ENCODE data around the gene GAPVD1.
A peak's percentile ranks its signal among the peaks of the same experiment; 100 is the strongest.
"Not testable (repeated sequence)": the region's sequence is repeated elsewhere in the genome, so short reads cannot be mapped to it uniquely, and the experiment has no call there.

Gene GAPVD1

DNA sequence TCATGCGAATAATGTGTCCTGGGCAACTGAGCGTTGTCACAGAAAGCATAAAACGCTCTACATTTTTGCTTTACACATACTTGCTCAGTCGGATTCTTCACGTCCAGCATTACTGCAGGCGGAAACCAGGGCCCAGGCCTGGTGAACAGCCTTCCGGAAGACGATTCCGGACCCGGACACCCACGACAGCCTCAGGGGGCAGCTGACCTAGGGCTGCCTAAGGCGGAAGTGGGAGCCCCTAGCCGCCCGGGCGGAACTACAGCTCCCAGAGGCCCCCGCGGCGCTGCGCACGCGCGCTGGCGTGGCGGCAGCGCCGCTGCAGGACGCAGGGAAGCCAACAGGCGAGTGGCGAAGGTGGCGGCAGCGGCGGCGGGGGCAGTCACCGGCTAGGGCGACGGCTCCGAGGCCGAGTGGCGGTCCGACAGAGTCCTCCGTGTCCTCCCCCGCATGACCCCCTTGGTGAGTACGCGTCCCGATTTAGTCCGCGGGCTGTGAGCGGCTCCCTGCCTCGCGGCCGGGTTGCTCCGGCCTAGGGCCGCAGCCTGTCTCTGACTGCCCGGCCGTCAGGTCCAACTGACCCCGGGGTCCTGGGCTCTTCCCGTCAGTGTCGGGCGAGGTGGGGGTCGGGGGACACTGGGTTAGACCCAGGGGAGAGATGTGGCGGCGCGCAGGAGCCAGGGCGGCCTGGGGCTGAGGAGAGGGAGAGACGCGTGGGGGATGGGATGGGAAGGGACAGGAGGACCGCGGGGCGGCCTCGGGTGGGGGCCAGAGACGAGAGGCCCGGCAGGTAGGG lies at the start of gene GAPVD1:
Gene GAPVD1, plus strand, starts transcription at position 326 of the 793 bp plus-strand sequence. CDS start 37,096 bp downstream, outside the sequence.
- DNase-seq, result peak; percentile 96

DNA sequence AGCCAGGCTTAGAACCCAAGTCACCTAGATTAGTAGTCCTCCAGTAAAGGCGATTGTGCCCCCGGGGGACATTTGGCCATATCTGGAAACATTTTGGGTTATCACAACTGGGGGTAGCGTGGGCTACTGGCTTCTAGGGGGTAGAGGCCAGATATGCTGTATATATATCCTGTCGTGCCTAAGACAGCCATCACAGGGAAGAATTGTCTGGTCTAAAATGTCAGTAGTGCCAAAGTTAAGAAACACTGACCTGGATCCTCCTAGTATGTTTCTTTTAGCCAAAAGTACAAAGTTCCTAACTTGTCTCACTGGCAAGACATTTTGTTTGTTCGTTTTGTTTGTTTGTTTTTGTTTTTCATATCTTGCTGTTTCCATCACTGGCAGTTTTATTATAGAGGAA lies 47.4 kb upstream of the GAPVD1 start:
- no peak for DNase-seq

- DNase-seq, result no peak
Observed at GRCh38 chr9:125218621-125219020, 43.0 kb upstream of the GAPVD1 start.

DNA sequence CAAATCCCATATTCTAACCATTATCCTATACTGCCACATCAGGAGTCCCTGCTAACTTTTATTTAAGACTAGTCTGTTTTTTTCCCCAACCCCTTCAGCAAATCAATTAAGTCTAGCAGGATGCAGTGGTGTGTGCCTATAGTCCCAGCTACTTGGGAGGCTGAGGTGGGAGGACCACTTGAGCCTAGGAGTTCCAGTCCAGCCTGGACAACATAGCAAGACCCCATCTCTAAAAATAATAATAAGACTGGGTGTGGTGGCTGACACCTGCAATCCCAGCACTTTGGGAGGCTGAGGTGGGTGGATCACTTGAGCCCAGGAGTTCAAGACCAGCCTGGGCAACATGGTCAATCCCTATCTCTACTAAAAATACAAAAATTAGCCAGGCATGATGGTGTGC lies 36.8 kb upstream of the GAPVD1 start:
- not testable (repeated sequence) for DNase-seq

DNA sequence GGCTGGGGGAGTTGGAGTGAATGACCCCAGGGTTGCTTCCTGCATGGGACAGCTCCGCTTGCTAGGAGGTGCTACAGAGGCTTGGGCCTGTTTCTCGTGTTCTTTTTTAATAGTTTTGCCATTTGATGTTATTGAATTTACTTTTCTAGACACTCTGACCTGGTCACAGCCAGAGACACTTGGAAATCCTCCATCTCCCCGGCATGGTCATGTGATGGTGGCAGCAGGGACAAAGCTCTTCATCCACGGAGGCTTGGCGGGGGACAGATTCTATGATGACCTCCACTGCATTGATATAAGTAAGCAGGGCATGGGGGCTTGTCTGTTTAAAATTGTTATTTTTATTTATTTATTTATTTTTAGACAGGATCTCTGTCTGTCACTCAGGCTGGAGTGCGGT lies 33.9 kb upstream of the GAPVD1 start:
- DNase-seq, result no peak

DNA sequence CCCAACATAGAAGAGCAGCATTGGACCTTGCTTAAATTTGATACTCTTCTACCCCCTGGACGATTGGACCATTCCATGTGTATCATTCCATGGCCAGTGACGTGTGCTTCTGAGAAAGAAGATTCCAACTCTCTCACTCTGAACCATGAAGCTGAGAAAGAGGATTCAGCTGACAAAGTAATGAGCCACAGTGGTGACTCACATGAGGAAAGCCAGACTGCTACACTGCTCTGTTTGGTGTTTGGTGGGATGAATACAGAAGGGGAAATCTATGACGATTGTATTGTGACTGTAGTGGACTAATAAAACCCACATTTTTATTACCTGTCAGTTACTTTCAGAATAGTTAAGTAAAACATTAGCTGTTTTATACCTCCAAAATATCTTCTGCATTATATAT lies 27.9 kb upstream of the GAPVD1 start:
- DNase-seq, result no peak

DNA sequence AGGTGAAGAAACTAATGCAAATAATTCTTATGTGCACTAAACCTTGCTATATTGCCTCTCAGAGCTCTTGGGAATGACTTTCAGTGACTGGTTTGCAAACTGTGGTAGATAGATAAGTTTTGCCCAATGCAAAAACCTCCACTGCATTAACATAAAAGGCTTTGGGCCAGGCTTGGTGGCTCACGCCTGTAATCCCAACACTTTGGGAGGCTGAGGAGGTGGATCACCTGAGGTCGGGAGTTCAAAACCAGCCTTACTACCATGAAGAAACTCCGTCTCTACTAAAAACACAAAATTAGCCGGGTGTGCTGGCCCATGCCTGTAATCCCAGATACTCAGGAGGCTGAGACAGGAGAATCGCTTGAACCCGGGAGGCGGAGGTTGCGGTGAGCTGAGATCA lies 27.5 kb upstream of the GAPVD1 start:
- DNase-seq, result not testable (repeated sequence)

- DNase-seq, result no peak
Observed at GRCh38 chr9:125235804-125236519, 25.7 kb upstream of the GAPVD1 start.

DNA sequence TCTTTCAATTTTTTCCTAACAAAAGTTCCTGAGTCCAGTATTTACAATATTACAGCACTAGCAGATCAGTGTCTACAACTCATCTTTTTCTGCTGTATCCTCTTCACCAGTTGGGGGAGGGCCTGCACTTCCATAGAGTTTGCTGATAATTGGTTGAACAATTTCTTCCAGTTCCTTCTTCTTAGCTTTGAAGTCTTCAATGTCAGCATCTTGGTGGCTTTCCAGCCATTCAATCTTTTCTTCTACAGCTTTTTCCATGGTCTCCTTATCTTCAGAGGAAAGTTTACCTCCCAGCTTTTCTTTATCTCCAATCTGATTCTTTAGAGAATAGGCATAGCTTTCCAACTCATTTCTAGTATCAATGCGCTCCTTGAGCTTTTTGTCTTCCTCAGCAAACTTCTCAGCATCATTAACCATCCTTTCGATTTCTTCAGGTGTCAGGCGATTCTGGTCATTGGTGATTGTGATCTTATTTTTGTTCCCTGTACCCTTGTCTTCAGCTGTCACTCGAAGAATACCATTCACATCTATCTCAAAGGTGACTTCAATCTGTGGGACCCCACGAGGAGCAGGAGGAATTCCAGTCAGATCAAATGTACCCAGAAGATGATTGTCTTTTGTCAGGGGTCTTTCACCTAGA lies 25.0 kb upstream of the GAPVD1 start:
- DNase-seq, result not testable (repeated sequence)

- no peak for DNase-seq
Observed at GRCh38 chr9:125238127-125238914, 23.3 kb upstream of the GAPVD1 start.

DNA sequence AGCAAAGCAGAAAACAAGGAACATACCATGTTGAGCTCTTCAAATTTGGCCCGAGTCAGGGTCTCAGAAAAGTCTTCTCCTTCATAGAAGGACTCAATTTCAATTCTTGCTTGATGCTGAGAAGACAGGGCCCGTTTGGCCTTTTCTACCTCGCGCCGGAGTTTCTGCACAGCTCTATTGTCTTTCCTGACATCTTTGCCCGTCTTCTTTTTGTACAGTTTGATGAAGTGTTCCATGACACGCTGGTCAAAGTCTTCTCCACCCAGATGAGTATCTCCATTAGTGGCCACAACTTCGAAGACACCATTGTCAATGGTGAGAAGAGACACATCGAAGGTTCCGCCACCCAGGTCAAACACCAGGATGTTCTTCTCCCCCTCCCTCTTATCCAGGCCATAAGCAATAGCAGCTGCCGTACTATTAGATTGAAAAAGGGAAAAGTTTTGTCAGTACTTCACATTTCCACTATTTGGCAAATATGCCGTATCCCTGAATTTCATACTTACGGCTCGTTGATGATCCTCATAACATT lies 22.6 kb upstream of the GAPVD1 start:
- no peak for DNase-seq

DNA sequence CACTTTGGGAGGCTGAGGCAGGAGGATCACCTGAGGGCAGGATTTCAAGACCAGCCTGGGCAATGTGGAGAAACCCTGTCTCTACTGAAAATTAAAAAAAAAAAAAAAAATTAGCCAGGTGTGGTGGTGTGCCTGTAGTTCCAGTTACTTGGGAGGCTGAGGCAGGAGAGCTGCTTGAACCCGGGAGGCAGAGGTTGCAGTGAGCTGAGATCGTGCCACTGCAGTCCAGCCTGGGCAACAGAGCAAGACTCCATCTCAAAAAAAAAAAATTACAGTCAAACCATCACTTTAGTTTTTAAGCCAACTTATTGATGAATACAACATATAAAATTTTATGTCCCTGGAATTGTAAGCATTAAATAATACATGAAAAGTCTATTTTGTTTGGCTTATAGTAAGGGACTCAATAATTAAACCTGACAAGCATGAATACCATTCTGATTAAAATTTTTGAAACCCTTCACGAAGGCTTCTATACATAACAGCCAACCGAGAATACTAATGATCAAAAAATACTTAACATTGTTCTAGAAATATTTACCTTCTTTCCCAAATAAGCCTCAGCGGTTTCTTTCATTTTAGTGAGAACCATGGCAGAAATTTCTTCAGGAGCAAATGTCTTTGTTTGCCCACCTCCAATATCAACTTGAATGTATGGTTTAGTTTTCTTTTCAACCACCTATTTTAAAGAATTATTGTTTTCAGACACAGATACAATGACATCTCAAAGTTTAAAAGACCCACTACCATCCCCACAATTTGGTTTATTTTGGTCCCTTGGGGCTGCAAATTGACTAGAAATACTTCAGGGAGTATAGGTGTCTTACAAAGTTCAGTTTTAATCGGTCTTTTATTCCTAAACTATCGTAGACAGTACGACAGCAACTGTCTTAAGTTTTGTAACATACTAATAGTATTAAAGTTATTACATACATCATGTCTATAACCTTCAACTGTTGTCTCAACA lies 21.7 kb upstream of the GAPVD1 start:
- no peak for DNase-seq

DNA sequence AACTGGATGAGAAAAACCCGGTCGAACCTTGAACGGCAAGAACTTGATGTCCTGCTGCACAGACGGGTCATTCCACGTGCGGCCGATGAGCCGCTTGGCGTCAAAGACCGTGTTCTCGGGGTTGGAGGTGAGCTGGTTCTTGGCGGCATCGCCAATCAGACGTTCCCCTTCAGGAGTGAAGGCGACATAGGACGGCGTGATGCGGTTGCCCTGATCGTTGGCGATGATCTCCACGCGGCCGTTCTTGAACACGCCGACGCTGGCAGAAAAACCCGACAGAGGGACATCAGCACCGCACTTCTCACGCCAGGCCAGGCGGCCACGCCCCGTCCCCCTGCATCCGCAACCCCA lies 21.0 kb upstream of the GAPVD1 start:
- DNase-seq, result peak; percentile 80

DNA sequence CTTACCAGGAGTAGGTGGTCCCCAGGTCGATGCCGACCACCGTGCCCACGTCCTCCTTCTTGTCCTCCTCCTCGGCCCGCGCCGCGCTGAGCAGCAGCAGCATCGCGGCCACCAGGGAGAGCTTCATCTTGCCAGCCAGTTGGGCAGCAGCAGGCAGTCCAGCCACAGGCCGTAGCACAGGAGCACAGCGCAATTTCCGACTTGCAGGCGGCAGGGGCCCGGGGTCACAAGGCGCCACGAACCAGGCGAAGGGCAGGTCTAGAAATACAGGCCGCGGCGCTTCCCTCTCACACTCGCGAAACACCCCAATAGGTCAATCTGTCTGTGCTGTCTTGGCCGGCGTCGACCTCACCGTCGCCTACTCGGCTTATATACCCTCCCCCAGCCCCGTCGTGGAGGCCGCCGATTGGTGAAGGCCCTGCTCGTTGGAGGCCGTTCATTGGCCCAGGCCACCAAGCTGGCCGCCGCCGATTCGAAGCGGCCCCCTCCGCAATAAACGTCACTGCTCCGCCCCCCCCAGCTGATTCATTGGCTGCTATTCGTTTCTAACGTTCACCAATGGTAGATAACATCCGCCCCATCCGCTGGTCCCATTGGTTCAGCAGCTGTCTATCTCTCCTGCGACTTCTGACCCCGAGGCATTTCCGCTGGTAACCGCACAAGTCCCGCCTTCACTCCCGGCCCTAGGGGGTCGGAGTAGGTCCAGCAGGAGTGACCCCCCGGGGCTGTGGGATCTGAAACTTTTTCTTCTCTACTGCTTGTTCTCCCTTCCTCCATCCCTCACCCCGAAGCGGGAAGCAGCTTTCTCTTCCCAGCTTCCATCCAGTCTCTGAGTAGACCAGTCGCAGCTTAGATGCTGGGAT lies 20.4 kb upstream of the GAPVD1 start, which contains the start of gene HSPA5:
Gene HSPA5, minus strand, starts transcription at position 344 of the 863 bp plus-strand sequence. Its CDS starts 217 bp downstream, at position 127.
- DNase-seq, result peak; percentile 100

DNA sequence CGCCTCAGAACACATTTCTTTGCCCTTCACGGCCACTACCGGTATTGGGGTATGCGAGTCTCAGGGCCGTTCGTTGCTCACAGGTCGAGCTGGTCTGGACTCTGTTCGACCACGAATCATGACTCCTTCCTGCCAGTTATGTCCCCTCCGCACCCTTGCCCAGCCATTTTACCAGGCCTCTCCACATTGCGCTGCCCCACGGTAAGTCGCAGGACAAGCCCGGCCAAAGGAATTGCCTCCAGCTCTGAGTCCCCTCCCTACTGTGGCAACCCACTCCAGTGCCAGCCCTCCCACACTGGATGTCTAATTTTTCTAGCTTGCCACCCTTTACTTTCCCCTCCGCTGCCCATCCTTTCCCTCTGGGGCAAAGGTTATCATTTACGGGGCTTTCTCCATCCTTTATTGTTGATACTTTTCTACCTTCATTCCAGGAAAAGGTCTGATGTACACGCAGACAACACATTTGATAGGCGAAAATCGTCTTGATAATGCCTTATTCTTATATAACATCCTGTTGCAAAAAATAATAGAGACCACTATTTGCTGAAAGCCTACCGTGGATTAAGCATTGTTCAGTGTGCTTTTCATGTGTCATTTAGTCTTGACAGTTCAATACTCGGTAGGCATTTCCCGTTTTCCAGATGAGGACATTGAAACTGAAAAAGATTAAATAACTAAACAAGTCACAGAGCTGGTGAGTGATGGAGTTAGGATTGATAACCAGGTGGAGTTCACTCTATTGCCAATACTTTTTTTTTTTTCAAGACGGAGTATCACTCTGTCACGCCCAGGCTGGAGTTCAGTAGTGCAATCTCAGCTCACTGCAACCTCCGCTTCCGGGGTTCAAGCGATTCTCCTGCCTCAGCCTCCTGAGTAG lies 19.5 kb upstream of the GAPVD1 start:
- DNase-seq, result no peak

DNA sequence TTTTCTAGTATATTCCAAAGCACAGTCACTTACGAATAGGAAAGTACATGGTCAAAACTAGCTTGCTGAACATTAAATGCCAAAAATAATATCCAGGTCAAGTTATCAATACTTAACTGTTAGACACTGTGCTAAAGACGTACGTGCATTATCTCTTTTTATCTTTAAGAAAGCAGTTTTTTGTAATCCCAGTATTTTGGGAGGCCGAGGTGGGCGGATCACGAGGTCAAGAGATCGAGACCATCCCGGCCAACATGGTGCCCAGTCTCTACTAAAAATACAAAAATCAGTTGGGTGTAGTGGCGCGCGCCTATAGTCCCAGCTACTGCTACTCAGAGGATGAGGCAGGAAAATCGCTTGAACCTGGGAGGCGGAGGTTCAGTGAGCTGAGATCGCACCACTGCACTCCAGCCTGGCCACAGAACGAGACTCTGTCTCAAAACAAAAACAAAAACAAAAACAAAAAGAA lies 17.8 kb upstream of the GAPVD1 start:
- no peak for DNase-seq

- no peak for DNase-seq
Observed at GRCh38 chr9:125246261-125246667, 15.4 kb upstream of the GAPVD1 start.

DNA sequence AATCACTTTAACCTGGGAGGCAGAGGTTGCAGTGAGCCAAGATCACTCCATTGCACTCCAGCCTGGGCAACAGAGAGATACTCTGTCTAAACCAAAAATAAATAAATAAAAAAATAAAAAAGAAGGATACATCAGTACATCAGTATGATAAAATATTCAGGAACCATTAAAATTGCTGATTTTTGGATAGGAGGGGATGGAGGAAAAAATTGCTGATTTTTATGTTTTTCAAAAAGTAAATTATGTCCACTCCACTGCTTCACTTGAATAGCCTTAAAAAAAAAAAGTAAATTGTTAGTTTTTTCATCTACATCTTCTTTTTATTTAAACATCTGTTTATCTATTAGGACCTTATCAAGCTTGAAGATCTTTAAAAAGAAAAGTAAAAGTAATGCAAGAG lies 7.4 kb upstream of the GAPVD1 start:
- no peak for DNase-seq

DNA sequence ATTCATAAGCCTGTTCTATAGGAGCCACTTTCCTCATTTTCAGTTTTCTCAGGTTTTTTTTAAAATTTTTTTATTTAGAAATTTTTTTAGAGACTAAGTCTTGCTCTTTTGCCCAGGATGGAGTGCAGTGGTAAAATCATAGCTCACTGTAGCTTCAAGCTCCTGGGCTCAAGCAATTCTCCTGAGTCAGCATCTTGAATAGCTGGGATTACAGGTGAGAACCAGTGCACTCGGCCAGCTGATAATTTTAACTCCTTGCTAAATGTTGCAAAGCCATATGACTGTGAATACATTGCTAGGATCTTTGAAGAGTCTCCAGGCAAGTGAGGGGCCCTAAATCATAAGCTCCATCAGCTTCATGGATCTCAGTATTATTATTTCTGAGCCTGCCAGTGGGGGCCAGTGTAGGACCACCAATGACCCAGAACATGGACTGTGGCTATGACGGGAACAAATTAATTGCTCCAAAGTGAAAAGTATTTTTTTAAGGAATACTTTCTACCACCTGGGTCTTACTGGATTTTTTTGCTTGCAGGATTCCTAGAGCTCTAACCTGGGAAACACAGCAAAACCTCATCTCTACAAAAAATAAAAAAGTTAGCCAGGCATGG lies 5.7 kb upstream of the GAPVD1 start:
- no peak for DNase-seq

All from activated effector memory CD4-positive, alpha-beta T cell treated with anti-CD3 and anti-CD28 coated beads, Interleukin-2, amount 50 U/mL, for 16 hours (primary cell).